ENCODE measurements around the gene WDR91.
A peak's percentile ranks its signal among the peaks of the same experiment; 100 is the strongest.

Gene WDR91

DNA sequence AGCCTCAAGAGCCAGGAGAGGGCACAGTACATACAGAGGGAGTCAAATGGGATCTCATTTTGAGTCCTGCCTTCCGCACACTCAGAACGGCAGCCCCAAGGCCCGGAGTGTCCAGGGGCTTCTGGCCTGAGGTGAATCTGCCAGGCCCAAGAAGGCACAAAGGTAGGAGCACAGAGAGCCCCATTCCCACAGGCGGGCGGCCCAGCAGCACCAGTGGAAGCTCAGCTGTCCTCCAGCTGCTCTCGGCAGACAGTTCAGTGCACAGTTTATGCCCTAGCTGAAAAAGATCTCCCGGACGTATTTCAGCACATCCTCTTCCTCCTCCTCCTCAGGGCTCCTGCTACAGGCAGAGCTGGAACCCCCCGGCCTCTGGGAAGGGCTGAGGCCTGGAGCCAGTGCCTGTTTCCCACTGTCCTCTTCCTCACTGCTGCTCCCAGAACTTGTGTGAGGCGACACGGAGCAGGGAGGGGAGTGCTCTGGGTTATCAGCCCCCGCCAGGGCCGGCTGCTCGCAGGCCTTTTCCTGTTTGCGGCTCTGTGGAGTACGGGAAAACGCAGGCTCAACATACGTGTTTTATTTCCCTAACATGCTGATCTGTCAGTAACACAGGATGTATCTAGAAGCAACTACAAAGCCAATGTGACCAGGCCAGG, 44.9 kb downstream of the WDR91 start:
- no peak for TF ChIP-seq EZH2phosphoT487 (IDR thresholded peaks at IDR 0.05; ENCODE audit: borderline replicate concordance)
- TF ChIP-seq, protein P1, sequence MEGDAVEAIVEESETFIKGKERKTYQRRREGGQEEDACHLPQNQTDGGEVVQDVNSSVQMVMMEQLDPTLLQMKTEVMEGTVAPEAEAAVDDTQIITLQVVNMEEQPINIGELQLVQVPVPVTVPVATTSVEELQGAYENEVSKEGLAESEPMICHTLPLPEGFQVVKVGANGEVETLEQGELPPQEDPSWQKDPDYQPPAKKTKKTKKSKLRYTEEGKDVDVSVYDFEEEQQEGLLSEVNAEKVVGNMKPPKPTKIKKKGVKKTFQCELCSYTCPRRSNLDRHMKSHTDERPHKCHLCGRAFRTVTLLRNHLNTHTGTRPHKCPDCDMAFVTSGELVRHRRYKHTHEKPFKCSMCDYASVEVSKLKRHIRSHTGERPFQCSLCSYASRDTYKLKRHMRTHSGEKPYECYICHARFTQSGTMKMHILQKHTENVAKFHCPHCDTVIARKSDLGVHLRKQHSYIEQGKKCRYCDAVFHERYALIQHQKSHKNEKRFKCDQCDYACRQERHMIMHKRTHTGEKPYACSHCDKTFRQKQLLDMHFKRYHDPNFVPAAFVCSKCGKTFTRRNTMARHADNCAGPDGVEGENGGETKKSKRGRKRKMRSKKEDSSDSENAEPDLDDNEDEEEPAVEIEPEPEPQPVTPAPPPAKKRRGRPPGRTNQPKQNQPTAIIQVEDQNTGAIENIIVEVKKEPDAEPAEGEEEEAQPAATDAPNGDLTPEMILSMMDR (conservative IDR thresholded peaks at IDR 0.05; ENCODE audit: low read length): no peak
- H3K9me3 ChIP-seq (ENCODE audit: insufficient read depth, low read depth, low read length): peaks cover 4% of the 10 kb centered on the region; the same call in 1 of the 2 replicates
- no peaks in the 10 kb centered on the region for H3K27me3 ChIP-seq (ENCODE audit: insufficient read depth, low read length, poor library complexity, severe bottlenecking)
- no peaks in the 10 kb centered on the region for H3F3A ChIP-seq (ENCODE audit: low read depth)
- no peak overlapping the region for H3K4me3 ChIP-seq (ENCODE audit: low read length, poor library complexity, severe bottlenecking)
- H3K9ac ChIP-seq (ENCODE audit: low read depth, low read length, poor library complexity, severe bottlenecking): no peak overlapping the region
- peak overlapping the region; percentile 62 for H3K4me2 ChIP-seq (ENCODE audit: low read depth, low read length, poor library complexity, severe bottlenecking)
- H4K20me1 ChIP-seq (ENCODE audit: insufficient read depth, low read length, poor library complexity, severe bottlenecking): peaks cover 40% of the 10 kb centered on the region
- H3K36me3 ChIP-seq (ENCODE audit: insufficient read depth, low read length): peaks cover 22% of the 10 kb centered on the region; the same call in 1 of the 2 replicates
- no peaks in the 10 kb centered on the region for H3K9me2 ChIP-seq (replicated peaks; ENCODE audit: low read depth, low read length)
- peaks cover 22% of the 10 kb centered on the region for H3K4me1 ChIP-seq (ENCODE audit: insufficient read depth, low read length, poor library complexity, severe bottlenecking)
- peaks cover 35% of the 10 kb centered on the region for H3K79me2 ChIP-seq (ENCODE audit: insufficient read depth, low read length)
- no peak overlapping the region for H2AFZ ChIP-seq (ENCODE audit: low read length)

DNA sequence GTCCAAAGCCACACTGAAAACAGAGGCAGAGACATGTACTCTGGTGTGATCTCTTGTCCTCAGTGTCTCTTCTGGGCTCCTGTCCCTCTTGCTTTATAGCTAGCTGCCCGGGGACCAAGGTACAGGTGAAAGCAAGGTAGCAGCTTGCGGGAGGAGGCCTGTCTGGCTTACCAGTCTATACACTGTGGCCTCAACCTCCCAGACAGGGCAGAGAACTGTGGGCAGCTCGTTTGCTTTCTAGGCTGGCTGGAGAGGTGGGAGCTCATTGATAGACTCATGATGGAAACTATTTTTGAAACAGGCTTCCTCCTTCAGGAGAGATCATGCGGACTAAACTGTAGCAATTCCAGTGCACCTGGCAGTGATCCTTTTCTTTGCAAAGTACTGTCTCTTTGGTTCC, 45.5 kb downstream of the WDR91 start:
- H3K4me2 ChIP-seq (ENCODE audit: low read depth, low read length, poor library complexity, severe bottlenecking): no peak overlapping the region
- H3K9me3 ChIP-seq (ENCODE audit: insufficient read depth, low read depth, low read length): peaks cover 4% of the 10 kb centered on the region; the same call in 1 of the 2 replicates
- peaks cover 22% of the 10 kb centered on the region for H3K4me1 ChIP-seq (ENCODE audit: insufficient read depth, low read length, poor library complexity, severe bottlenecking)
- no peak overlapping the region for H3K4me3 ChIP-seq (ENCODE audit: low read length, poor library complexity, severe bottlenecking)
- no peaks in the 10 kb centered on the region for H3K27me3 ChIP-seq (ENCODE audit: insufficient read depth, low read length, poor library complexity, severe bottlenecking)
- H3K9me2 ChIP-seq (replicated peaks; ENCODE audit: low read depth, low read length): no peaks in the 10 kb centered on the region
- TF ChIP-seq EZH2phosphoT487 (IDR thresholded peaks at IDR 0.05; ENCODE audit: borderline replicate concordance): no peak
- TF ChIP-seq, protein P1 (conservative IDR thresholded peaks at IDR 0.05; ENCODE audit: low read length): no peak
- peaks cover 22% of the 10 kb centered on the region; the same call in 1 of the 2 replicates for H3K36me3 ChIP-seq (ENCODE audit: insufficient read depth, low read length)
- H3F3A ChIP-seq (ENCODE audit: low read depth): no peaks in the 10 kb centered on the region
- peaks cover 35% of the 10 kb centered on the region for H3K79me2 ChIP-seq (ENCODE audit: insufficient read depth, low read length)
- no peak overlapping the region for H3K9ac ChIP-seq (ENCODE audit: low read depth, low read length, poor library complexity, severe bottlenecking)
- no peak overlapping the region for H2AFZ ChIP-seq (ENCODE audit: low read length)
- H4K20me1 ChIP-seq (ENCODE audit: insufficient read depth, low read length, poor library complexity, severe bottlenecking): peaks cover 40% of the 10 kb centered on the region

DNA sequence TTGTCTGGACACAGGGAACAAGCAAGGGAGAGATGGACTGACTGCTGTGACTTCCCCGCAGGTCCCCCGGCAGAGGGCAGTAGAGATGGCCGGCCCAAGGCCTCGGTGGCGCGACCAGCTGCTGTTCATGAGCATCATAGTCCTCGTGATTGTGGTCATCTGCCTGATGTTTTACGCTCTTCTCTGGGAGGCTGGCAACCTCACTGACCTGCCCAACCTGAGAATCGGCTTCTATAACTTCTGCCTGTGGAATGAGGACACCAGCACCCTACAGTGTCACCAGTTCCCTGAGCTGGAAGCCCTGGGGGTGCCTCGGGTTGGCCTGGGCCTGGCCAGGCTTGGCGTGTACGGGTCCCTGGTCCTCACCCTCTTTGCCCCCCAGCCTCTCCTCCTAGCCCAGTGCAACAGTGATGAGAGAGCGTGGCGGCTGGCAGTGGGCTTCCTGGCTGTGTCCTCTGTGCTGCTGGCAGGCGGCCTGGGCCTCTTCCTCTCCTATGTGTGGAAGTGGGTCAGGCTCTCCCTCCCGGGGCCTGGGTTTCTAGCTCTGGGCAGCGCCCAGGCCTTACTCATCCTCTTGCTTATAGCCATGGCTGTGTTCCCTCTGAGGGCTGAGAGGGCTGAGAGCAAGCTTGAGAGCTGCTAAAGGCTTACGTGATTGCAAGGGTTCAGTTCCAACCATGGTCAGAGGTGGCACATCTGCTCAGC, 46.8 kb downstream of the WDR91 start:
- H3K9me2 ChIP-seq (replicated peaks; ENCODE audit: low read depth, low read length): no peaks in the 10 kb centered on the region
- H3K4me3 ChIP-seq (ENCODE audit: low read length, poor library complexity, severe bottlenecking): no peak overlapping the region
- no peaks in the 10 kb centered on the region for H3F3A ChIP-seq (ENCODE audit: low read depth)
- H3K27me3 ChIP-seq (ENCODE audit: insufficient read depth, low read length, poor library complexity, severe bottlenecking): no peaks in the 10 kb centered on the region
- no peak overlapping the region for H2AFZ ChIP-seq (ENCODE audit: low read length)
- no peak overlapping the region for H3K4me2 ChIP-seq (ENCODE audit: low read depth, low read length, poor library complexity, severe bottlenecking)
- no peak overlapping the region for H3K9ac ChIP-seq (ENCODE audit: low read depth, low read length, poor library complexity, severe bottlenecking)
- H3K79me2 ChIP-seq (ENCODE audit: insufficient read depth, low read length): peaks cover 26% of the 10 kb centered on the region
- H3K4me1 ChIP-seq (ENCODE audit: insufficient read depth, low read length, poor library complexity, severe bottlenecking): peaks cover 32% of the 10 kb centered on the region
- H4K20me1 ChIP-seq (ENCODE audit: insufficient read depth, low read length, poor library complexity, severe bottlenecking): peaks cover 40% of the 10 kb centered on the region
- peaks cover 22% of the 10 kb centered on the region; the same call in 1 of the 2 replicates for H3K36me3 ChIP-seq (ENCODE audit: insufficient read depth, low read length)
- peaks cover 4% of the 10 kb centered on the region; the same call in 1 of the 2 replicates for H3K9me3 ChIP-seq (ENCODE audit: insufficient read depth, low read depth, low read length)
- TF ChIP-seq, protein P1 (conservative IDR thresholded peaks at IDR 0.05; ENCODE audit: low read length): no peak
- TF ChIP-seq EZH2phosphoT487 (IDR thresholded peaks at IDR 0.05; ENCODE audit: borderline replicate concordance): no peak
